HCT116 (cell line): Measurements from ENCODE around the gene ALMS1.

Experiments used
- CTCF ChIP-seq, 3 experiments: fragments of 200-600 bp in 1 of 3; sonication (generic) in 1 of 3; IDR thresholded peaks in 2 of 3; conservative IDR thresholded peaks in 1 of 3; 2 replicates each; pipeline ENCODE4 v1.5.1; 2012 to 2017; ENCODE audit warnings: low read depth in 2 of 3, low read length in 2 of 3, antibody characterized with exemption in 1 of 3, borderline replicate concordance in 1 of 3, control low read depth in 1 of 3, mild to moderate bottlenecking in 1 of 3, mixed read lengths in 1 of 3, mixed run types in 1 of 3, moderate library complexity in 1 of 3; ENCODE audit not compliant: insufficient read depth in 1 of 3
- FOSL1 ChIP-seq: IDR thresholded peaks from 2 replicates; pipeline ENCODE4 v1.6.1; 2012; ENCODE audit warnings: low read depth
- RAD21 ChIP-seq: IDR thresholded peaks from 2 replicates; pipeline ENCODE4 v1.6.1; 2012; ENCODE audit warnings: low read depth, mild to moderate bottlenecking
- SIN3A ChIP-seq: IDR thresholded peaks from 2 replicates; pipeline ENCODE4 v1.6.1; 2012; ENCODE audit warnings: low read depth
- ZBTB33 ChIP-seq: IDR thresholded peaks from 2 replicates; pipeline ENCODE4 v1.6.1; 2011; ENCODE audit warnings: mild to moderate bottlenecking, low read length, moderate library complexity; ENCODE audit not compliant: insufficient replicate concordance; ENCODE audit errors: extremely low read depth

GRCh38 chr2:73532381-73532780, 146.7 kb downstream of the ALMS1 start:
- TF ChIP-seq SIN3A (no peak), FOSL1 (no peak), RAD21 (no peak), CTCF (IDR thresholded peaks at IDR 0.05 in 2 of 3, conservative IDR thresholded peaks at IDR 0.05 in 1 of 3; ENCODE audit: borderline replicate concordance in 1 of 3, insufficient read depth in 1 of 3, low read depth in 2 of 3, low read length in 2 of 3) (no peak), ZBTB33 (no peak)
